ENCODE measurements around the gene LMAN2L.

LMAN2L gene

DNA sequence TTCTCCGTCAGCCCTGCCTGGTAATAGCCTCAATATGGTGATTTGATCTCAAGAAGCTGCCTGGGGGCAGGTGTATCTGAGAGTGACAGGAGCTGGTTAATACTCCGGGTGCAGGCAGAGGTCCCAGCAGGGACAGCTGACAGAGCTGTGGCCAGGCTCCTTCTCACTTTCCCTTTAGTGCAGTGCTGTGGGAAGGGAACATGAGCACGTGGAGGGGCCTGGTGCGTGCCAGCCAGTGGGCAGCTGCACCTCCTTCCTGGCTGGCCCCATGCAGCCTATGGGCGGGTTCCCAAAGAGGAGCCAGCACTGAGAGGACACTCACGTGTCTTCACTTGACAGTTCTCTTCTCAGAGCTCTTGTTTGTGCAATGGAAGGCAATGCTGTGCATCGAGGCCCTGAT lies 29.9 kb upstream of the LMAN2L start:
- Histone ChIP-seq H3K4me1 (ENCODE audit: control insufficient read depth, low read depth, low read length) (peaks cover 2% of the 10 kb centered on the region), H2AK5ac (ENCODE audit: low read length) (no peak overlapping the region), H2BK5ac (ENCODE audit: low read length) (no peak overlapping the region), H2BK15ac (replicated peaks; ENCODE audit: low read depth) (no peak overlapping the region), H3K79me2 (ENCODE audit: control insufficient read depth, insufficient read depth, low read length) (no peaks in the 10 kb centered on the region), H3K56ac (ENCODE audit: low read length) (no peak overlapping the region), H2BK120ac (ENCODE audit: low read depth, low read length) (no peak overlapping the region), H3K36me3 (ENCODE audit: control insufficient read depth, insufficient read depth, low read length) (no peaks in the 10 kb centered on the region), H3K27me3 (ENCODE audit: insufficient read depth, low read length, poor library complexity) (no peaks in the 10 kb centered on the region), H3K27ac (ENCODE audit: low read depth, low read length) (no peak overlapping the region), H4K5ac (ENCODE audit: low read length) (no peak overlapping the region), H3K23ac (ENCODE audit: low read length) (no peak overlapping the region), H3K4ac (ENCODE audit: low read depth, low read length) (no peak overlapping the region), H3K9ac (ENCODE audit: low read length) (no peak overlapping the region), H3K4me2 (ENCODE audit: low read length) (no peak overlapping the region), H3K4me3 (ENCODE audit: low read length) (no peak overlapping the region), H3K79me1 (ENCODE audit: low read length) (peaks cover 19% of the 10 kb centered on the region), H3K18ac (ENCODE audit: low read length) (no peak overlapping the region), H4K8ac (ENCODE audit: low read depth, low read length) (no peak overlapping the region)
- DNase-seq = no peak
- whole genome bisulfite sequencing (ENCODE audit: extremely low coverage, insufficient coverage, low lambda C conversion rate) = no CpG with 5 or more reads among the region's 7 CpGs

DNA sequence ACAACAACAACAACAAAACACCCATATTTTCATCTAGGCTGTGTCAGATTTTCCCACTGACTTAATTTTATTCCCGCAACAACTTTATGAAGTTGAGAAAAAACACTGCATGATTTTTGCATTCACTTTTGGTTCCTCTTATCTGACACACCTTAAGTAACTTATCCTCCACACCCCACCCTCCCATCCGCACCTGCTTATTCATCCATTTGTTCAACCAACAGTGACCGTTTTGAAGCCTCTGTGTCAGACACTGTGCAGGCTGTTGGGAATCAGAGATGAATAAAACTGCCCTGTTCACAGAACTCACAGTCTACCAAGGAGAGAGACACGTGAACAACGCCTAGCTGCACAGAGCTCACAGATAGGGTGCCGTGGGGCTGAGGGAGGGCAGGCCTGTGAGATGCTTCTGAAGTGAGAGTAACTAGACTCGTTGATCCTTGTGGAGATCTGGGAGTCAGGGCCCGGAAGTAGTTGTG lies 28.3 kb upstream of the LMAN2L start:
- Histone ChIP-seq H3K4me1 (ENCODE audit: control insufficient read depth, low read depth, low read length) (peaks cover 10% of the 10 kb centered on the region), H3K56ac (ENCODE audit: low read length) (no peak overlapping the region), H3K4ac (ENCODE audit: low read depth, low read length) (no peak overlapping the region), H3K79me2 (ENCODE audit: control insufficient read depth, insufficient read depth, low read length) (no peaks in the 10 kb centered on the region), H3K36me3 (ENCODE audit: control insufficient read depth, insufficient read depth, low read length) (no peaks in the 10 kb centered on the region), H3K4me3 (ENCODE audit: low read length) (no peak overlapping the region), H3K27ac (ENCODE audit: low read depth, low read length) (no peak overlapping the region), H2BK15ac (replicated peaks; ENCODE audit: low read depth) (no peak overlapping the region), H4K8ac (ENCODE audit: low read depth, low read length) (no peak overlapping the region), H3K9ac (ENCODE audit: low read length) (no peak overlapping the region), H3K23ac (ENCODE audit: low read length) (no peak overlapping the region), H2AK5ac (ENCODE audit: low read length) (no peak overlapping the region), H3K79me1 (ENCODE audit: low read length) (peaks cover 24% of the 10 kb centered on the region), H2BK120ac (ENCODE audit: low read depth, low read length) (no peak overlapping the region), H3K4me2 (ENCODE audit: low read length) (no peak overlapping the region), H4K5ac (ENCODE audit: low read length) (no peak overlapping the region), H3K18ac (ENCODE audit: low read length) (no peak overlapping the region), H2BK5ac (ENCODE audit: low read length) (no peak overlapping the region), H3K27me3 (ENCODE audit: insufficient read depth, low read length, poor library complexity) (no peaks in the 10 kb centered on the region)
- WGBS (ENCODE audit: extremely low coverage, insufficient coverage, low lambda C conversion rate) = no CpG with 5 or more reads among the region's 8 CpGs
- no peak for DNase-seq

DNA sequence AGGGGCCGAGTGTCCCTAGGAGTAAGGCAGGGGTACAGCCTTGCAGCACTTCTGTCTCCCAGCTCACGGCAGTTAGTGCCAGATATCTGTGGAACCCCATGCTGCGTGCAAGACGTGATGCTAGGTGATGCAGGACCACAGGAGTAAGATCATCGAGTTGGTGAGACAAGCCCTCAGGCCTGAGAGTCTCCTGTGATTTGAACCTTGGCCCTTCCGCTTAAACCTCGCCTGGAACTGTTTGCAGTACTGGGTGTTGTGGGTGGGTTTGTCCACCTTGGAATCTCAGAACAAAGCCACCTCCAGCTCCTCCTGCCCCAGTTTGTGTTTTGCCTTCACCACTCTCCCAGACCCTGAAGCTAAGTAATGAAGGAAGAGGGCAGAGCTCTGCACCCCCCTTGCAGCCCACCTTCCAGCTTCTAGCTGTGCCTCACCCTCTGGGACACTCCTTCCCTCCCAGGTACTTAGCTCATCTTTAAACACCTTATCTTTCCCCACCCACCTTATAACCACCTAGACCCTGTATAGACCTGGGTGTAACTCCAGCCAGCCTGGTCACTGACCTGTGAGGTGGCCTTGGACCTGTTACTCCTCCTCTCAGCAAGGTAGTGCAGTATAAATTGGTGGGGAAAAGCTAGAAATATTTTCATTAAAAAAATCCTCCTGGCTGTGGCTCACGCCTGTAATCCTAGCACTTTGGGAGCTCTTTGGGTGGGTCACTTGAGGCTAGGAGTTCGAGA lies 27.4 kb upstream of the LMAN2L start:
- no peak overlapping the region for H3K27ac ChIP-seq (ENCODE audit: low read depth, low read length)
- no peak overlapping the region for H2BK15ac ChIP-seq (replicated peaks; ENCODE audit: low read depth)
- no peak overlapping the region for H3K4me2 ChIP-seq (ENCODE audit: low read length)
- H2BK5ac ChIP-seq (ENCODE audit: low read length) = no peak overlapping the region
- no peak overlapping the region for H3K4ac ChIP-seq (ENCODE audit: low read depth, low read length)
- no peak overlapping the region for H3K23ac ChIP-seq (ENCODE audit: low read length)
- H3K4me1 ChIP-seq (ENCODE audit: control insufficient read depth, low read depth, low read length) = peaks cover 12% of the 10 kb centered on the region
- no peaks in the 10 kb centered on the region for H3K36me3 ChIP-seq (ENCODE audit: control insufficient read depth, insufficient read depth, low read length)
- no peaks in the 10 kb centered on the region for H3K27me3 ChIP-seq (ENCODE audit: insufficient read depth, low read length, poor library complexity)
- no peak overlapping the region for H4K5ac ChIP-seq (ENCODE audit: low read length)
- DNase-seq = no peak
- no peak overlapping the region for H4K8ac ChIP-seq (ENCODE audit: low read depth, low read length)
- no peak overlapping the region for H2AK5ac ChIP-seq (ENCODE audit: low read length)
- WGBS (ENCODE audit: extremely low coverage, insufficient coverage, low lambda C conversion rate) = no CpG with 5 or more reads among the region's 9 CpGs
- H3K79me1 ChIP-seq (ENCODE audit: low read length) = peaks cover 24% of the 10 kb centered on the region
- no peak overlapping the region for H3K4me3 ChIP-seq (ENCODE audit: low read length)
- H3K79me2 ChIP-seq (ENCODE audit: control insufficient read depth, insufficient read depth, low read length) = no peaks in the 10 kb centered on the region
- no peak overlapping the region for H3K56ac ChIP-seq (ENCODE audit: low read length)
- no peak overlapping the region for H3K9ac ChIP-seq (ENCODE audit: low read length)
- no peak overlapping the region for H2BK120ac ChIP-seq (ENCODE audit: low read depth, low read length)
- no peak overlapping the region for H3K18ac ChIP-seq (ENCODE audit: low read length)

DNA sequence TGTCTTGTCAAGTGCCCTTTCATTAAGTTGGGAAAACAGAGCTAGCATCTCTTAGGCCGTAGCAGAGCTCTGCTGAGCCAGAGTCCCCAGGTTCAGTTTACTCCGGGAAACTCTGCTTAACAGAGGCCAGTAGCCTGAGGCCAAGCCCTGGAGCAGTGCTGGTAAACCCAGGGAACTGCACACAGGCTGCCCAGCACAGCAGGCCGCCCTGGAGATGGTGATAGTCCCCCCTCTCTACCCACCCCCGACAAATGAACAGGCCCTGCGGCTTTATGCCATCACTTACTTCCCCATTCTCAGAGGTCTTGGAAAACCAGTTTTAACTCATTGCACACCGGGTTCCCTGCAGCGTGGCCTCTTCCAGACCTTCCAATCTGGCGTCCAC lies 24.4 kb upstream of the LMAN2L start:
- H4K5ac ChIP-seq (ENCODE audit: low read length) = no peak overlapping the region
- H3K4me3 ChIP-seq (ENCODE audit: low read length) = no peak overlapping the region
- no peak overlapping the region for H4K8ac ChIP-seq (ENCODE audit: low read depth, low read length)
- H3K18ac ChIP-seq (ENCODE audit: low read length) = no peak overlapping the region
- peak overlapping the region; percentile 21 for H3K4me2 ChIP-seq (ENCODE audit: low read length)
- peak overlapping the region; percentile 52 for H3K9ac ChIP-seq (ENCODE audit: low read length)
- H2BK15ac ChIP-seq (replicated peaks; ENCODE audit: low read depth) = no peak overlapping the region
- H3K36me3 ChIP-seq (ENCODE audit: control insufficient read depth, insufficient read depth, low read length) = no peaks in the 10 kb centered on the region
- no peak overlapping the region for H2BK120ac ChIP-seq (ENCODE audit: low read depth, low read length)
- no peak overlapping the region for H2BK5ac ChIP-seq (ENCODE audit: low read length)
- peak; percentile 57 for DNase-seq
- no peak overlapping the region for H3K23ac ChIP-seq (ENCODE audit: low read length)
- H2AK5ac ChIP-seq (ENCODE audit: low read length) = peak overlapping the region; percentile 79
- H3K79me2 ChIP-seq (ENCODE audit: control insufficient read depth, insufficient read depth, low read length) = no peaks in the 10 kb centered on the region
- H3K56ac ChIP-seq (ENCODE audit: low read length) = peak overlapping the region; percentile 65
- H3K4ac ChIP-seq (ENCODE audit: low read depth, low read length) = no peak overlapping the region
- H3K27me3 ChIP-seq (ENCODE audit: insufficient read depth, low read length, poor library complexity) = no peaks in the 10 kb centered on the region
- H3K27ac ChIP-seq (ENCODE audit: low read depth, low read length) = no peak overlapping the region
- no CpG with 5 or more reads among the region's 8 CpGs for WGBS (ENCODE audit: extremely low coverage, insufficient coverage, low lambda C conversion rate)
- H3K79me1 ChIP-seq (ENCODE audit: low read length) = peaks cover 25% of the 10 kb centered on the region
- H3K4me1 ChIP-seq (ENCODE audit: control insufficient read depth, low read depth, low read length) = peaks cover 18% of the 10 kb centered on the region

DNA sequence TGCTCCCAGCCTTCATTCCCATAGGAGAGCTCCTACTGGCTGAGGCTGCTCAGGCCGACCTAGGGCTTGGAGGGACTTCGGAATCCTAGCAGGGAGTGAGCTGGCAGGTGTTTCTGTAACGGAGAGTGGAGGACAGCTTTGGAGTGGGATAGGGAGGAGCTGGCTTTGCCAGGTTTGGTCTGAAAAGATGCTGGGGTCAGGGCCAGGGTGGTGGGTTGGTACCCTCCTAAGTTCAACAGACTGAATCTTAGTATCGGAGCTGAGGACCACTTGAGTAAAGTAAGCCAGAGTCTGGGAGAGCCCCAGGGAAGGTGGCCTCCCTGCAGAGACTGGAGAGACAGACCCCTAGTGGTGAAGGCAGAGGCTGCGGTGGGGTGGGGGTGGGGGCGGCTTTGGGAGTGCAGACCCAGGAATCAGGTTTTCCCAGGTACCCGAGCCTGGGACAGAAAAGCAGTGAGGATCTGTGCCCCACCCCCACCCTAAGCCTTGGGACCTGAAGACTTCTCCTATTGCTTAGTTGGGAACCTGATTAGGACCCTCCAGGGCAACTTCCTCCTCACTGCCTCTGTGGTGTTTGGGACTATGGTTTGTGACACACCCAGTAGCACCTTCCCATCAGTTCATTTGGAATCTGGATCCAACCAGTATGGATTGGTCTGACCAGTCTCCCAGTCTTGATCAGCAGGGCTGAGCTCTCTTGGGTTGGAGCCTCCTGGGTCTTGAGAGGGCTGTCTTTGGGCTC lies 23.8 kb upstream of the LMAN2L start:
- Histone ChIP-seq H3K4me1 (ENCODE audit: control insufficient read depth, low read depth, low read length) (peaks cover 18% of the 10 kb centered on the region), H2BK5ac (ENCODE audit: low read length) (peak overlapping the region; percentile 6), H3K9ac (ENCODE audit: low read length) (peak overlapping the region; percentile 52), H3K79me1 (ENCODE audit: low read length) (peaks cover 25% of the 10 kb centered on the region), H3K79me2 (ENCODE audit: control insufficient read depth, insufficient read depth, low read length) (no peaks in the 10 kb centered on the region), H3K4me3 (ENCODE audit: low read length) (no peak overlapping the region), H3K56ac (ENCODE audit: low read length) (peak overlapping the region; percentile 65), H2BK15ac (replicated peaks; ENCODE audit: low read depth) (no peak overlapping the region), H3K4ac (ENCODE audit: low read depth, low read length) (peak overlapping the region; percentile 1), H3K27ac (ENCODE audit: low read depth, low read length) (no peak overlapping the region), H4K5ac (ENCODE audit: low read length) (no peak overlapping the region), H3K36me3 (ENCODE audit: control insufficient read depth, insufficient read depth, low read length) (no peaks in the 10 kb centered on the region), H3K4me2 (ENCODE audit: low read length) (peak overlapping the region; percentile 51), H2BK120ac (ENCODE audit: low read depth, low read length) (no peak overlapping the region), H2AK5ac (ENCODE audit: low read length) (peak overlapping the region; percentile 79), H3K23ac (ENCODE audit: low read length) (no peak overlapping the region), H3K27me3 (ENCODE audit: insufficient read depth, low read length, poor library complexity) (no peaks in the 10 kb centered on the region), H4K8ac (ENCODE audit: low read depth, low read length) (no peak overlapping the region), H3K18ac (ENCODE audit: low read length) (no peak overlapping the region)
- DNase-seq = peak; percentile 60
- WGBS (ENCODE audit: extremely low coverage, insufficient coverage, low lambda C conversion rate) = no CpG with 5 or more reads among the region's 7 CpGs

Measured in mesendoderm (in vitro differentiated cells).